Bronchus fibroblast of lung (primary cell): ENCODE measurements around the gene BTNL2. TPM values are rescaled to one million over a fixed set of nuclear protein-coding genes. Genes with fewer than 3 reads are reported as not detected.

ENCODE experiments used
- total RNA-seq: library from RNA; depleted of rRNA; stranded (reverse); fragments of >200 nt; gene quantifications from 2 replicates; pipeline ENCODE4 v1.2.3, GENCODE V29; 2015

Gene BTNL2, protein sequence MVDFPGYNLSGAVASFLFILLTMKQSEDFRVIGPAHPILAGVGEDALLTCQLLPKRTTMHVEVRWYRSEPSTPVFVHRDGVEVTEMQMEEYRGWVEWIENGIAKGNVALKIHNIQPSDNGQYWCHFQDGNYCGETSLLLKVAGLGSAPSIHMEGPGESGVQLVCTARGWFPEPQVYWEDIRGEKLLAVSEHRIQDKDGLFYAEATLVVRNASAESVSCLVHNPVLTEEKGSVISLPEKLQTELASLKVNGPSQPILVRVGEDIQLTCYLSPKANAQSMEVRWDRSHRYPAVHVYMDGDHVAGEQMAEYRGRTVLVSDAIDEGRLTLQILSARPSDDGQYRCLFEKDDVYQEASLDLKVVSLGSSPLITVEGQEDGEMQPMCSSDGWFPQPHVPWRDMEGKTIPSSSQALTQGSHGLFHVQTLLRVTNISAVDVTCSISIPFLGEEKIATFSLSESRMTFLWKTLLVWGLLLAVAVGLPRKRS
- not detected in 2 replicates for total RNA-seq

DNA sequence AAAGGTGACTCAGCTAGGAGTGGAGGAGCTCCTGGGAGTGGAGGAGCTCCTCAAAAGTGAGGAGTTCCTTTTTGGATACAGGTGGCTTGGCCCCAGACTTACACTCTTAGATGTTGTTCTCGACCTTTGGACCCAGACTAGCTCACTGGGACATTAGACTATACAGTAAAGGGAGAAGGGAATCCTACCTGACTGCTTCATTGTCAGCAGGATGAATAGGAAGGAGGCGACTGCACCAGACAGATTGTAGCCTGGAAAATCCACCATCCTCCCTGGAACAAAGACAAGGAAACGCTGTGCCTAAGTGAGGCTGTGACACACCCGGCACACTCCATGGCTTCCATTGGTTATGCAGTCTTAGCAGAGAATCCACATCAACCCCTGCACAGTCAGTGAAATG is at the start of gene BTNL2:
Gene BTNL2 (minus strand): TSS at position 325 of the 400 bp plus-strand sequence. CDS start 58 bp downstream, at position 267.

DNA sequence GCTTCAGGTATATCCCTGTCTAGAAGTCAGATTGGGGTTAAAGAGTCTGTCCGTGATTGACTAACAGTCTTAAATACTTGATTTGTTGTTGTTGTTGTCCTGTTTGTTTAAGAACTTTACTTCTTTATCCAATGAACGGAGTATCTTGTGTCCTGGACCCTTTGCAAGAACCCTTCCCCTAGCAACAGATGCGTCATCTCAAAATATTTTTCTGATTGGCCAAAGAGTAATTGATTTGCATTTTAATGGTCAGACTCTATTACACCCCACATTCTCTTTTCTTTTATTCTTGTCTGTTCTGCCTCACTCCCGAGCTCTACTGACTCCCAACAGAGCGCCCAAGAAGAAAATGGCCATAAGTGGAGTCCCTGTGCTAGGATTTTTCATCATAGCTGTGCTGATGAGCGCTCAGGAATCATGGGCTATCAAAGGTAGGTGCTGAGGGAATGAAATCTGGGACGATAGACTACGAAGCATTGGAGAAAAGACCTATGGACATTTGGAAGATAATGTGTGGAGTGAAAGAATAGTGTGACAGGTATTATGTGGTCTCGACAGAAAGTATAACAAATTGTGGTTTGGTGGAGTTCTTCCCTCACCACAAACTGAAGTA is 32.7 kb upstream of the BTNL2 start, which contains the start of gene HLA-DRA:
Gene HLA-DRA (plus strand): TSS at position 286 of the 613 bp plus-strand sequence. CDS start 64 bp downstream, at position 350.

DNA sequence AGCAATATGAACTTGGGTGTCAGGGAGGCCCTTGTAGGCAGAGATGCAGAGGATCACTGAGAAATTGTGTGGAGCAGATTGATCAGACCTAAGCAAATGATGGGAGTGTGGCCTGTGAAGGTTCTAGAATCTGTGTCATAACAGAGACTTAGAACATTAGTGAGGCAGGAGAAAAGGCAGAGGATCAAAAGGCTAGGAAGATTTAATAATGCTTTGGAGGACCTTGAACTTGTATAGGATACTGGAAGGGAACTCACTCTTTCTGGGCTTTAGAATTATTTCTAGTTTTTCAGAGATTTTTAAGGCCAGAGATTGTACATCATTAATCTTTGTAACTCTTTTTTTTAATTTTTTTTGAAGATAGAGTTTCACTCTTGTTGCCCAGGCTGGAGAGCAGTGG is 35.2 kb downstream of the BTNL2 start, which contains the start of gene TSBP1:
Gene TSBP1 (minus strand): TSS at position 101 of the 400 bp plus-strand sequence. CDS start 197 bp downstream, outside the sequence.

Other genes with a start within 250 kb of the BTNL2 start
- gene EGFL8, start 242.6 kb downstream of the BTNL2 start, total RNA-seq = 0.89 and 1.2 TPM in 2 replicates
- gene AGPAT1, start 231.1 kb downstream of the BTNL2 start, total RNA-seq = 68.5 and 73.0 TPM in 2 replicates
- gene RNF5, start 228.8 kb downstream of the BTNL2 start, total RNA-seq = 74.6 and 80.7 TPM in 2 replicates
- gene AGER, start 222.9 kb downstream of the BTNL2 start, total RNA-seq = 1.0 and 1.3 TPM in 2 replicates
- gene PBX2, start 217.0 kb downstream of the BTNL2 start, total RNA-seq = 26.9 and 31.5 TPM in 2 replicates
- 11.3 and 15.0 TPM in 2 replicates for gene GPSM3, start 214.5 kb downstream of the BTNL2 start, total RNA-seq
- gene NOTCH4, start 183.1 kb downstream of the BTNL2 start, total RNA-seq = 2.0 and 2.5 TPM in 2 replicates
- not detected in 2 replicates for gene TSBP1, start 35.3 kb downstream of the BTNL2 start, total RNA-seq
- not detected in 2 replicates for gene HLA-DRA, start 32.7 kb upstream of the BTNL2 start, total RNA-seq
- gene HLA-DRB5, start 123.1 kb upstream of the BTNL2 start, total RNA-seq = not detected in 2 replicates
- gene HLA-DRB1, start 182.7 kb upstream of the BTNL2 start, total RNA-seq = not detected in 2 replicates
- not detected in 2 replicates for gene HLA-DQA1, start 230.2 kb upstream of the BTNL2 start, total RNA-seq